NCI-H82 (cell line): ENCODE measurements around the gene VN1R5.

Experiments
- DNase-seq: peaks from one replicate; lab custom pipeline; 2025; lab: John Stamatoyannopoulos, UW

The VN1R5 gene

GRCh38 chr1:247300491-247301175 is 44.8 kb downstream of the VN1R5 start:
- DNase-seq = no peak

- no peak for DNase-seq
Observed at GRCh38 chr1:247301176-247301540, 45.3 kb downstream of the VN1R5 start.

- DNase-seq = no peak
Observed at GRCh38 chr1:247303216-247303615, 47.3 kb downstream of the VN1R5 start.

GRCh38 chr1:247304031-247304430 is 48.2 kb downstream of the VN1R5 start:
- no peak for DNase-seq
